Activated CD8-positive, alpha-beta memory T cell treated with anti-CD3 and anti-CD28 coated beads, Interleukin-2, amount 50 U/mL, for 24 hours (primary cell): ENCODE measurements around the gene SPRR3.
"Not testable (repeated sequence)": the region's sequence is repeated elsewhere in the genome, so short reads cannot be mapped to it uniquely, and the experiment has no call there.

Experiments used
- DNase-seq: peaks from one replicate; pipeline ENCODE4 v3.0.0-alpha.2; 2020; ENCODE audit errors: extremely low read depth

SPRR3 gene

DNA sequence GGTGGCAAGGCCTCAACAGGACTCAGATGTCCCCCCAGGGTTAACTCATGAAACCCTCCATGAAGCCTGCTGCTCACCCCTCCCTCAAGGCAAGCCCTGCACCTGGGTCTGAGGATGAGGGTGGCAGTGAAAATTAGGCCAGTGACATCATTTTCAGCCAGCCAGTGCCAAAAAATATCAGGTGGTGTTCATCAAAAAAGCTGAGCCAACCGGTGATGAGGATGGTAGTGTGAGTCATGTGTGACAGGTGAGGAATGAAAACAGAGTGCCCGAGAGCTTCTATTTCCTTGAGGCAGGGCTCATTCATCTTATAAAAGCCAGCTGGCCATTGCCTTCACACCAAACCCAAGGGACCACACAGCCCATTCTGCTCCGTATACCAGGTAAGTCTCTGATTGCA, 17.8 kb upstream of the SPRR3 start, which contains the start of gene SPRR1A:
SPRR1A (plus strand) TSS at position 339 of the 400 bp plus-strand sequence. CDS start 1,150 bp downstream, outside the sequence.
- DNase-seq, result no peak

- no peak for DNase-seq
Observed at GRCh38 chr1:152986578-152986977, 15.0 kb upstream of the SPRR3 start.

GRCh38 chr1:152993186-152993585, 8.4 kb upstream of the SPRR3 start:
- DNase-seq, result no peak

DNA sequence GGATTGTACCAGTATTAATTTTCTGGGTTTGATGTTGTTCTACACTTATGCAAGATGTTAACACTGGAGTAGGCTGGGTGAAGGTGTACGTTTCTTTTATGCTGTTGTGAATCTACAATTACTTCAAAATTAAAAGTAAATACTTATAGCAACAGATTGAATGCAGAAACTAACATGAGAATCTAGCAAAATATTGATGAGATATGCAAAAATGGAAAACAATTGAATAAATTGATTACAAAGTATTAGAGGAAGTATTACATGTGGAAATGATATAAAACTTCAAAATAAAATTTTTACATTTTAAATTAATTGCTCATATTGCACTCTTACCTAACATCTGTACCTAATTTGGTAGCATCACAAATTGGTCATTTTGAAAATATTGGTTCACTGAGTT, 5.7 kb upstream of the SPRR3 start:
- no peak for DNase-seq

GRCh38 chr1:152996633-152997400, 4.7 kb upstream of the SPRR3 start:
- no peak for DNase-seq

GRCh38 chr1:152997901-152998300, 3.6 kb upstream of the SPRR3 start:
- no peak for DNase-seq

DNA sequence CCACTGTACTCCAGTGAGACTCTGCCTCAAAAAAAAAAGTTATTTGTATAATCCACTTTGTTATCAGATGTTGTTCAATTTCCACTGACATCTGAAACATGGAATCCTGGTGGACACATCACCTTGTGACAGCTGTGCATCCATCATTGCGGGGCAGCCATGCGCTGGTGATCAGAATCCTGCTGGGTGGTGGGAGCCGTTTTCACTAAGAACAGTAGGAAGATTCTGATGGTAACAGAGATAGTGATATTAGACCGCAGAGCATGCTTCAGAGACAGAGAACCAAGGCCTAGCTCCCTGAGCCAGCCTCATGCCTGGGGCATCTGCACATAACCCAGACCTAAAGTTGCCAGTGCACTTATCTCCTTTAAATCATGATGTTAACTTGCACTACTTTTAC, 3.1 kb upstream of the SPRR3 start:
- DNase-seq, result no peak

DNA sequence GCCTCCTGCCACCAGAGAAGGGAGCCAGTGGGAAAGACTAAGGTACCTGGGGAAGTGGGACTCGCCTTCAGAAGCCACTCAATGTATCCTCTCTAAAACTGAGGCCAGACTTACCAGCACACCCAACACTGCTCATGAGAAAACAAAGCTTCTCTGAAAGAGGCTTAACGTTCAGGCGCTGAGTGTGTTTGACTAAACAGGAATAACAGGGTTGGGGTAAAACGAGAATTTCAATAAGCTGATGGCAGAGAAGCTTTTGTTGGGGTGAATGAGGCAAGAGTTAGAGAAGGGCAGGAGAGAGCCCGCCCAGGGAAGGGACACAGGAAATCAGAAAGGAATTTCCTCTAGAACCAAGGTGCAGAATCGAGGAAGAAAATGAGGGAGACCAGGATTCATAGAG, 1.7 kb upstream of the SPRR3 start:
- DNase-seq, result no peak

GRCh38 chr1:153000294-153000693, 1.3 kb upstream of the SPRR3 start:
- no peak for DNase-seq

DNA sequence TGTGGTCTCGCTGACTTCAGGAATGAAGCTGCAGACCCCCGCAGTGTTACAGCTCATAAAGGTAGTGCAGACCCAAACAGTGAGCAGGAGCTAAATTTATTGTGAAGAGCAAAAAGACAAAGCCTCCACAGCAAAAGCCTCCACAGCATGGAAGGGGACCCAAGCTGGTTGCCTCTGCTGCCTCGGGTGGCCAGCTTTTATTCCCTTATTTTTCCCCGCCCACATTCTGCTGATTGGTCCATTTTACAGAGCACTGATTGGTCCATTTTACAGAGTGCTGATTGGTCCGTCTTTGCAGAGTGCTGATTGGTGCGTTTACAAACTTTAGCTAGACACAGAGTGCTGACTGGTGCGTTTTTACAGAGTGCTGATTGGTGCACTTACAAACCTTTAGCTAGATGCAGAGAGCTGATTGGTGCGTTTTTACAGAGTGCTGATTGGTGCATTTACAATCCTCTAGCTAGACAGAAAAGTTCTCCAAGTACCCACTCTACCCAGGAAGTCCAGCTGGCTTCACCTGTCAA, 9.7 kb downstream of the SPRR3 start:
- not testable (repeated sequence) for DNase-seq

DNA sequence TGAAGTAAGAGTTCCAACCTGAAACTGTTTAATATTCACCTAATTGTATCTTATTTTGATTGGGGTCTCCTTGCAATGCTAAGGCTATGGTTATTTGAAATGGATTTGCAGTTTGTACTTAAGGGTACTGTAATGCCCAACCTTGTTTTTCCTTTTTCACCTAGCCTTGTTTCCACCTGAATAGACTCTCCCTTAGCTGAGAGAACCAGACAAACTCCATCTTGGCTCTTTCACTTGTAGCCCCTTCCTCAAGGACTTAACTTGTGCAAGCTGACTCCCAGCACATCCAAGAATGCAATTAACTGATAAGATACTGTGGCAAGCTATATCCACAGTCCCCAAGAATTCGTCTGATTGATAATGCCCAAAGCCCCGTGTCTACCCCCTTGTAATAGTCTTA, 20.3 kb downstream of the SPRR3 start:
- not testable (repeated sequence) for DNase-seq

GRCh38 chr1:153022340-153022739, 20.8 kb downstream of the SPRR3 start:
- DNase-seq, result not testable (repeated sequence)

GRCh38 chr1:153023109-153023508, 21.6 kb downstream of the SPRR3 start:
- DNase-seq, result no peak

DNA sequence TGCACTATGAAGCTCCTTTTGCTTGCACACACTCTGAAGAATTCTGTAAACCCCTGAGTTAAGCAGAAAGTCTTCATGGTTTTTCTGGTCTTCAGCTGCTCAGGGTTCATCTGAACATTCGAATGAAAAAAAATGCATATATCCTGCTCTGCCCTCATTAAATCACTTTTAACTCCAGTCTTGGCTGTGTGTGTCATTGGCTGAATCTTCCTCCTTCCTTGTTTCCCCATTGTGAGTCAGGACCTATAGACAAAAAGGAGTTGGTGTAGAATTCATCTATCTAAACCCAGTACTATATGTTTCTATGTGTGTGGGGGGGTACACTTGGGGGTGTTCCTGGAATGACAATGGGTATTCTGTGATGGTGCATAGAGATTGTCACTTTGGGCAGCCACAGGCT, 22.9 kb downstream of the SPRR3 start:
- DNase-seq, result no peak

DNA sequence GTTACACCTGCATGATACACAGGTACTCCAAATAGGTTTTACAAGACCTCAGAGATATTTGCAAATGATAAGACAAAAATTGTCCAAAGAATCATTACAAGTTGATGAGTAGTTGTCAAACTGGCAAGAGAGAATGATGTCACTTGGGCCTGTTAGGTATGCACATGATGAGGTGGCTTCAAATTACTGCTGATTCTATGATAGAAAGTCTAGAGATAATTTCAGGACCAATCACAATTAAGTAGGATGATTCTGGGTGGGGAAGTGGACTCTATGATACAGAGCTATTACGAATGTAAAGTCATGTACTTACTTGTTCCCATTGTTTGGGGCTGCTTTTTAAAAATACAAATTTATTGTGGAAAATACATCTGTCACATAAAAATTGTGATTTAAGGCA, 24.2 kb downstream of the SPRR3 start:
- no peak for DNase-seq

DNA sequence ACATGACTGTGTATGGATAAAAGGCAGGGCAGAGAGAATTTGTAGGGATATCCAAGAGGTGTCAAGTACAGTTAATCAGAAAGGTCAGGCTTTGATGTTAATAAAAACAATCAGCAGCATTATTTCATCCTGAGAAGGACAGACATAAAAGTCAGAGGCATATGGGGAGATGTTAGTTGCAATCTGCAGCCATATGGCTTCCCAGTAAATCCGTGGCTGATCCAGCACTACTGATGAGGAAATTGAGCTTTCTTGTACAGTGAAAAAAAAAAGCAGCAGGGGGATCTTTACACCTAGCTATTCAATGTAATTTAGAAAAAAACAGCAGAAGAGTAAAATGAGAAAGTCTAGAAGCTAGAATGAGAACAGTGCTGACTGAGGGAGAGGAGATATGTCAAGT, 27.2 kb downstream of the SPRR3 start:
- DNase-seq, result no peak

GRCh38 chr1:153030895-153031294, 29.3 kb downstream of the SPRR3 start, which contains the start of gene SPRR1B:
SPRR1B (plus strand) TSS chr1:153031203; CDS start chr1:153032346, 1,143 bp downstream.
- no peak for DNase-seq

GRCh38 chr1:153032073-153032472, 30.5 kb downstream of the SPRR3 start:
- DNase-seq, result no peak

DNA sequence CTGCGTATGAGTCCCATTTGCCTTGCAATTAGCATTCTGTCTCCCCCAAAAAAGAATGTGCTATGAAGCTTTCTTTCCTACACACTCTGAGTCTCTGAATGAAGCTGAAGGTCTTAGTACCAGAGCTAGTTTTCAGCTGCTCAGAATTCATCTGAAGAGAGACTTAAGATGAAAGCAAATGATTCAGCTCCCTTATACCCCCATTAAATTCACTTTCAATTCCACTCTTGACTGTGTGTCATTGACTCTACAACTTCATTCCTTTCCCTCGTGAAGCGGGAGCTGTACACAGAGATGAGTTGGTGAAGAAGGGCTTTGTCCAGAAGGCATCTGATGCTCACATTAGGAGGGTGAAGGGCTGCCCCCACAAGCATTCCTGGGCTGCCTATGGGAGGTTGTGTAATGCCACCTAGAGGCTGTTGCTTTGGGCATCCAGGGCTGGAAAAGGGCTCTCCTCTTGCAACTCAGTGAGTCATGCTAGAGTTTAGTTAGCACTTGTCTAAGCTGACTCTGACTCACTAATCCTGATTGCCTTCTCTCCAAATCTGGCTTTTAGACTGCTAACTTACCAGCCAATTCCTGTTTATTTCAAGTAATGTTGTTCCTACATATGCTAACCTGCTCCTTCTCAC, 31.2 kb downstream of the SPRR3 start:
- no peak for DNase-seq

DNA sequence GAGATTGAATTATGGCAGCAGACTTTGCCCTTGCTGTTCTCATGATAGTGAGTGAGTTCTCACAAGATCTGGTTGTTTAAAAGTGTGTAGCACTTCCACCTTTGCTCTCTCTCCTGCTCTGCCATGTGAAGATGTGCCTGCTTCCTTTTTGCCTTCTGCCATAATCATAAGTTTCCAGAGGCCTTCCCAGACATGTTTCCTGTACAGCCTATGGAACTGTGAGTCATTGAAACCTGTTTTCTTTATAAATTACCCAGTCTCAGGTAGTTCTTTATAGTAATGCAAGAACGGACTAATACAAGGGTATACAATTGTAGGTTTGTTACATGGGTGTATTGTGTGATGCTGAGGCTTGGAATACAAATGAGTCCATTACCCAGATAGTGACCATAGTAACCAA, 33.7 kb downstream of the SPRR3 start:
- DNase-seq, result no peak

DNA sequence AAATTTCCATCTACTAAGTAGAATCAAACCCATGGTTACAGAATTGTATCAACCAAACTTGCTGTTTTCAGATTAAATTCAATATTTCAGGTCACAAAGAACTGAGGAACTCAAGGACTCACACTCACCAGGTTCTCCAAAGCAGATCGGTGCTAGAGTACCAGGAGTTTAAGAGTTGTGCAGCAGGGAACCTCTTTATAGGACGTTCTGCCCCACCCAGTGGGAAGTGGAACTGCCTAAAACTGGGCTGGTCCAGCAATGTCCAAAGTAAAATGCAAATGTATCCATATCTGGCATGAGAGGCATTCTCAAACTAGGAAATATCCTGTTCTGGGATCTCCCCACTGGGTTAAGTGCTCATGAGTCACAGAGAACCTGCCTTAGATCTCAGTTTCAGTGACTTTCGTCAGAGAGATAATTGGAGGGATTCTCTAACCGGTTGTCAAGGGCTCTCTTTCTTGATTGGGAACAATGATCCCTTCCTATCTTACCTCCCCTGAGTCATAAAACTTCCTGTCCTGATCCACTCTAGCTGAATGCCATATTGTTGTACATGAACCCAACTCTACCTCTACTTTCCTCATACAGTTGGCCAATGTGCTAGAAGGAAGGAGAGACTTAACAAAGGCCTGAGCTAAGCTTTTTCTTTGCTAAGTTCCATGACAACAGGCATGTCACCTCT, 39.5 kb downstream of the SPRR3 start, which contains the start of gene SPRR2D:
SPRR2D (minus strand) TSS at position 171 of the 682 bp plus-strand sequence. CDS start 774 bp downstream, outside the sequence.
- DNase-seq, result no peak

GRCh38 chr1:153049211-153049610, 47.7 kb downstream of the SPRR3 start:
- DNase-seq, result no peak
